NCI-H2196 (cell line): Measurements from ENCODE around the gene XPR1.

ENCODE experiments used
- DNase-seq: peaks from one replicate; lab custom pipeline; 2025; ENCODE audit not compliant: unreplicated experiment; lab: John Stamatoyannopoulos, UW

Gene XPR1

GRCh38 chr1:180615493-180616290, 16.1 kb upstream of the XPR1 start:
- DNase-seq, result peak; percentile 38

- no peak for DNase-seq
These were observed 15.4 kb upstream of the XPR1 start for GRCh38 chr1:180616439-180616838.

- DNase-seq, result no peak
These were observed 13.9 kb upstream of the XPR1 start for GRCh38 chr1:180617774-180618395.

- DNase-seq, result no peak
These were observed 11.2 kb upstream of the XPR1 start for GRCh38 chr1:180620581-180620980.

- DNase-seq, result no peak
These were observed 8.9 kb upstream of the XPR1 start for GRCh38 chr1:180622658-180623508.

GRCh38 chr1:180623579-180624347, 8.1 kb upstream of the XPR1 start:
- DNase-seq, result no peak

- DNase-seq, result no peak
These were observed 5.1 kb upstream of the XPR1 start for GRCh38 chr1:180626711-180627110.

GRCh38 chr1:180627411-180627810, 4.4 kb upstream of the XPR1 start:
- DNase-seq, result no peak

GRCh38 chr1:180628646-180629045, 3.2 kb upstream of the XPR1 start:
- DNase-seq, result no peak

- no peak for DNase-seq
These were observed 1.2 kb upstream of the XPR1 start for GRCh38 chr1:180630408-180631193.

GRCh38 chr1:180631194-180631765, 542 bp upstream of the XPR1 start:
- DNase-seq, result no peak

- peak; percentile 57 for DNase-seq
These were observed 669 bp downstream of the XPR1 start for GRCh38 chr1:180632326-180633056.

GRCh38 chr1:180633057-180634056, 1.5 kb downstream of the XPR1 start:
- DNase-seq, result peak; percentile 5

- no peak for DNase-seq
These were observed 4.3 kb downstream of the XPR1 start for GRCh38 chr1:180636138-180636537.

GRCh38 chr1:180639871-180640270, 8.0 kb downstream of the XPR1 start:
- DNase-seq, result no peak

- no peak for DNase-seq
These were observed 8.7 kb downstream of the XPR1 start for GRCh38 chr1:180640531-180640949.

- DNase-seq, result no peak
These were observed 9.8 kb downstream of the XPR1 start for GRCh38 chr1:180641662-180642061.

GRCh38 chr1:180642781-180643180, 11.0 kb downstream of the XPR1 start:
- no peak for DNase-seq
